WTC11 (cell line): ENCODE results near the gene COPZ2. TPM values are rescaled to one million over a fixed set of nuclear protein-coding genes. Genes with fewer than 3 reads are reported as not detected.

Experiments used
- ATAC-seq: fragments of 200-7000 bp; cut with Tn5 transposase; 2 replicates; pipeline ENCODE4 v1.10.0; 2021; ENCODE audit warnings: mild to moderate bottlenecking, moderate library complexity
- CTCF ChIA-PET: fragments of 300-600 bp; sonication (Branson Sonifier 250); formaldehyde crosslinking; loops from one replicate; lab custom pipeline; 2021; ENCODE audit warnings: antibody characterized with exemption; lab: Charles Lee
- POLR2A ChIA-PET: fragments of 350-600 bp; sonication (Branson Sonifier 250); formaldehyde crosslinking; loops from one replicate; lab custom pipeline; 2021; ENCODE audit warnings: antibody characterized with exemption; lab: Charles Lee
- DNase-seq: peaks from one replicate; pipeline ENCODE4 v3.0.0; 2021; ENCODE audit warnings: low spot score
- H3K27ac Mint-ChIP-seq: 2 replicates; pipeline ENCODE4 v1.8.0; 2021; ENCODE audit warnings: mixed read lengths
- H3K27me3 Mint-ChIP-seq: 2 replicates; pipeline ENCODE4 v1.8.0; 2021; ENCODE audit warnings: low read depth, mild to moderate bottlenecking, moderate library complexity, mixed read lengths
- H3K36me3 Mint-ChIP-seq: 2 replicates; pipeline ENCODE4 v1.8.0; 2021; ENCODE audit warnings: mixed read lengths
- H3K4me1 Mint-ChIP-seq: 2 replicates; pipeline ENCODE4 v1.8.0; 2022; ENCODE audit warnings: mixed read lengths
- H3K4me3 Mint-ChIP-seq: 2 replicates; pipeline ENCODE4 v1.8.0; 2021; ENCODE audit warnings: mild to moderate bottlenecking, moderate library complexity, mixed read lengths
- H3K9me3 Mint-ChIP-seq: 2 replicates; pipeline ENCODE4 v1.8.0; 2021; ENCODE audit warnings: mixed read lengths
- CBFB ChIP-seq: sonication (generic); formaldehyde crosslinking; IDR thresholded peaks from 2 replicates; pipeline ENCODE4 v1.8.1; 2022; ENCODE audit warnings: mild to moderate bottlenecking, low read depth, missing genetic modification reagents
- EMX1 ChIP-seq: fragments of 250-450 bp; sonication (Bioruptor Pico); IDR thresholded peaks from 2 replicates; pipeline ENCODE4 v1.8.0; 2021; ENCODE audit warnings: mild to moderate bottlenecking
- FOXK1 ChIP-seq: sonication (generic); formaldehyde crosslinking; IDR thresholded peaks from 2 replicates; pipeline ENCODE4 v1.8.0; 2022; ENCODE audit warnings: mild to moderate bottlenecking, moderate library complexity, missing genetic modification reagents
- JAZF1 ChIP-seq: fragments of 250-450 bp; sonication (Bioruptor Pico); IDR thresholded peaks from 2 replicates; pipeline ENCODE4 v1.9.0; 2021; ENCODE audit warnings: moderate library complexity, mild to moderate bottlenecking, inconsistent platforms
- NR2C2 ChIP-seq: sonication (generic); formaldehyde crosslinking; IDR thresholded peaks from 2 replicates; pipeline ENCODE4 v1.8.0; 2022; ENCODE audit warnings: mild to moderate bottlenecking, missing genetic modification reagents
- SP1 ChIP-seq: sonication (generic); formaldehyde crosslinking; conservative IDR thresholded peaks from 2 replicates; pipeline ENCODE4 v1.8.1; 2022; ENCODE audit warnings: missing genetic modification reagents
- ZNF121 ChIP-seq: sonication (generic); formaldehyde crosslinking; IDR thresholded peaks from 2 replicates; pipeline ENCODE4 v1.8.0; 2023; ENCODE audit warnings: missing genetic modification reagents
- ZNF396 ChIP-seq: fragments of 250-450 bp; sonication (Bioruptor Pico); IDR thresholded peaks from 2 replicates; pipeline ENCODE4 v1.8.0; 2021; ENCODE audit warnings: mild to moderate bottlenecking, moderate library complexity, borderline replicate concordance
- ZNF423 ChIP-seq: fragments of 250-450 bp; sonication (Bioruptor Pico); IDR thresholded peaks from 2 replicates; pipeline ENCODE4 v2.1.2; 2022; ENCODE audit warnings: mild to moderate bottlenecking, moderate library complexity
- total RNA-seq: library from RNA; stranded (reverse); gene quantifications from 3 replicates; pipeline ENCODE4 v1.2.3, GENCODE V29; 2021
- TF ChIP-seq, protein P1 (sequence below): sonication (generic); formaldehyde crosslinking; IDR thresholded peaks from 2 replicates; pipeline ENCODE4 v1.8.1; 2022; ENCODE audit warnings: low read depth, missing genetic modification reagents, borderline replicate concordance
- TF ChIP-seq, protein P2 (sequence below): fragments of 250-450 bp; sonication (Bioruptor Pico); IDR thresholded peaks from 2 replicates; pipeline ENCODE4 v1.9.0; 2021; ENCODE audit warnings: mild to moderate bottlenecking, borderline replicate concordance
- TF ChIP-seq, protein P3 (sequence below): sonication (generic); formaldehyde crosslinking; IDR thresholded peaks from 2 replicates; pipeline ENCODE4 v1.8.1; 2022; ENCODE audit warnings: mild to moderate bottlenecking, moderate library complexity, missing genetic modification reagents
- TF ChIP-seq, protein P4 (sequence below): sonication (generic); formaldehyde crosslinking; IDR thresholded peaks from 2 replicates; pipeline ENCODE4 v1.8.1; 2022; ENCODE audit warnings: missing genetic modification reagents, borderline replicate concordance
- TF ChIP-seq, protein P5 (sequence below): sonication (generic); formaldehyde crosslinking; conservative IDR thresholded peaks from 2 replicates; pipeline ENCODE4 v1.8.1; 2022; ENCODE audit warnings: mild to moderate bottlenecking, missing genetic modification reagents
- TF ChIP-seq, protein P6 (sequence below): sonication (generic); formaldehyde crosslinking; IDR thresholded peaks from 2 replicates; pipeline ENCODE4 v1.8.0; 2022; ENCODE audit warnings: mild to moderate bottlenecking, missing genetic modification reagents
- TF ChIP-seq, protein P7 (sequence below): fragments of 250-450 bp; sonication (Bioruptor Pico); IDR thresholded peaks from 2 replicates; pipeline ENCODE4 v1.9.0; 2021; ENCODE audit warnings: mild to moderate bottlenecking
- TF ChIP-seq, protein P8 (sequence below): sonication (generic); formaldehyde crosslinking; IDR thresholded peaks from 2 replicates; pipeline ENCODE4 v1.8.1; 2023; ENCODE audit warnings: mild to moderate bottlenecking, missing genetic modification reagents, moderate library complexity
- TF ChIP-seq, protein P9 (sequence below): sonication (generic); formaldehyde crosslinking; IDR thresholded peaks from 2 replicates; pipeline ENCODE4 v1.8.0; 2022; ENCODE audit warnings: missing genetic modification reagents
- TF ChIP-seq, protein P10 (sequence below): sonication (generic); formaldehyde crosslinking; IDR thresholded peaks from 2 replicates; pipeline ENCODE4 v1.8.1; 2023; ENCODE audit warnings: mild to moderate bottlenecking, missing genetic modification reagents

The COPZ2 gene
- total RNA-seq, 1 experiment from 2014 or later: 0.44 TPM

DNA sequence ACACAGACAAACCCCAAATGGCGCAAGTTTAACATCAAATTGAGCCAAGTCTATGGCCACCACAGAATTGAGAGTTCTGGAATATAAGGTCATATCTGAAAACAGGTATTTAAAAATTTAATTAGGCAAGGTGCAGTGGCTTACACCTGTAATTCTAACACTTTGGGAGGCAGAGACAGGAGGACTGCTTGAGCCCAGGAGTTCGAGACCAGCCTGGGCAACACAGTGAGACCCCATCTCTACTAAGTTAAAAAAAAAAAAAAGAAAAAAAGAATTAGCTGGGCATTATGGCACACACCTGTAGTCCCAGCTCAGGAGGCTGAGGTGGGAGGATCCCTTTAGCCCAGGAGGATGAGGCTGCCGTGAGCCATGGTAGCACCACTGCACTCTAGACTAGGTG, 29.6 kb upstream of the COPZ2 start:
- no peak for DNase-seq
- TF ChIP-seq ZNF396 (CRISPR knock-in tag): no peak
- peak; percentile 66; the same call in 1 of the 2 replicates for TF ChIP-seq ZNF121
- TF ChIP-seq, all 79 proteins: peak for 1
- POLR2A ChIA-PET: interaction anchor here (0.5 to 4.6 kb wide), 3 partner anchors 9 to 22 kb away, joined by 3 to 32 read pairs (median 5); no protein-coding TSS in a partner anchor
- no peak overlapping the region for H3K4me3 Mint-ChIP-seq
- no peak for ATAC-seq
- H3K4me1 Mint-ChIP-seq: peaks cover 6% of the 10 kb centered on the region
- no peaks in the 10 kb centered on the region for H3K27me3 Mint-ChIP-seq
- peaks cover 50% of the 10 kb centered on the region for H3K36me3 Mint-ChIP-seq
- no peak overlapping the region for H3K27ac Mint-ChIP-seq
- no peaks in the 10 kb centered on the region for H3K9me3 Mint-ChIP-seq
- CTCF ChIA-PET: interaction anchor here (0.6 to 6.6 kb wide), 11 partner anchors 12 to 224 kb away, joined by 3 to 66 read pairs (median 5); partner anchors contain the start of gene NFE2L1

DNA sequence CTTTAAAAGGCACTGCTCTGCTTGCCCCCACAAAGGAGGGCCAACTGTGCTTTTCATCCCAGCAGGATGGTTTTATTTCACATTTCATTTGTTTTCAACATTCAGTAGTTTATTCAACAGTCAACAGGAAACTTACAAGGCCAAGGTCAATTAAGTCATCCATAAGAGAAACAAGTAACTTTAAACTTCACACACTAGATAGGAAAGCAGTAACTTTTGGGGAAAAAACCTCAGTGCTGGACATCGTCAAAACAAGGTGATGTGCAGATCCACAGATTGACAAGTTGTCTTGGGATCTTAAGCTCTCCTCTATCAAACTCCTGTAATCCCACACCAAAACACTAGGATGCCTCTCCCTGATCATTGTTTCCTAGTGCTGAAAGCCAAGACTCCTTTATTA, 29.1 kb upstream of the COPZ2 start:
- H3K9me3 Mint-ChIP-seq: no peaks in the 10 kb centered on the region
- H3K27ac Mint-ChIP-seq: peak overlapping the region; percentile 64
- DNase-seq (no peak), ATAC-seq (no peak; the same call in 1 of the 2 replicates)
- CTCF ChIA-PET: interaction anchor here (0.6 to 6.6 kb wide), 8 partner anchors 12 to 69 kb away, joined by 3 to 66 read pairs (median 4); partner anchors contain the start of gene NFE2L1
- peaks cover 52% of the 10 kb centered on the region for H3K36me3 Mint-ChIP-seq
- POLR2A ChIA-PET: interaction anchor here (1.2 to 4.6 kb wide), 2 partner anchors 8 to 12 kb away, joined by 3 to 32 read pairs; no protein-coding TSS in a partner anchor
- H3K4me1 Mint-ChIP-seq: peaks cover 6% of the 10 kb centered on the region
- H3K4me3 Mint-ChIP-seq: no peak overlapping the region
- no peaks in the 10 kb centered on the region for H3K27me3 Mint-ChIP-seq
- TF ChIP-seq, protein P1, sequence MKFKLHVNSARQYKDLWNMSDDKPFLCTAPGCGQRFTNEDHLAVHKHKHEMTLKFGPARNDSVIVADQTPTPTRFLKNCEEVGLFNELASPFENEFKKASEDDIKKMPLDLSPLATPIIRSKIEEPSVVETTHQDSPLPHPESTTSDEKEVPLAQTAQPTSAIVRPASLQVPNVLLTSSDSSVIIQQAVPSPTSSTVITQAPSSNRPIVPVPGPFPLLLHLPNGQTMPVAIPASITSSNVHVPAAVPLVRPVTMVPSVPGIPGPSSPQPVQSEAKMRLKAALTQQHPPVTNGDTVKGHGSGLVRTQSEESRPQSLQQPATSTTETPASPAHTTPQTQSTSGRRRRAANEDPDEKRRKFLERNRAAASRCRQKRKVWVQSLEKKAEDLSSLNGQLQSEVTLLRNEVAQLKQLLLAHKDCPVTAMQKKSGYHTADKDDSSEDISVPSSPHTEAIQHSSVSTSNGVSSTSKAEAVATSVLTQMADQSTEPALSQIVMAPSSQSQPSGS (CRISPR knock-in tag): no peak
- TF ChIP-seq, protein P2, sequence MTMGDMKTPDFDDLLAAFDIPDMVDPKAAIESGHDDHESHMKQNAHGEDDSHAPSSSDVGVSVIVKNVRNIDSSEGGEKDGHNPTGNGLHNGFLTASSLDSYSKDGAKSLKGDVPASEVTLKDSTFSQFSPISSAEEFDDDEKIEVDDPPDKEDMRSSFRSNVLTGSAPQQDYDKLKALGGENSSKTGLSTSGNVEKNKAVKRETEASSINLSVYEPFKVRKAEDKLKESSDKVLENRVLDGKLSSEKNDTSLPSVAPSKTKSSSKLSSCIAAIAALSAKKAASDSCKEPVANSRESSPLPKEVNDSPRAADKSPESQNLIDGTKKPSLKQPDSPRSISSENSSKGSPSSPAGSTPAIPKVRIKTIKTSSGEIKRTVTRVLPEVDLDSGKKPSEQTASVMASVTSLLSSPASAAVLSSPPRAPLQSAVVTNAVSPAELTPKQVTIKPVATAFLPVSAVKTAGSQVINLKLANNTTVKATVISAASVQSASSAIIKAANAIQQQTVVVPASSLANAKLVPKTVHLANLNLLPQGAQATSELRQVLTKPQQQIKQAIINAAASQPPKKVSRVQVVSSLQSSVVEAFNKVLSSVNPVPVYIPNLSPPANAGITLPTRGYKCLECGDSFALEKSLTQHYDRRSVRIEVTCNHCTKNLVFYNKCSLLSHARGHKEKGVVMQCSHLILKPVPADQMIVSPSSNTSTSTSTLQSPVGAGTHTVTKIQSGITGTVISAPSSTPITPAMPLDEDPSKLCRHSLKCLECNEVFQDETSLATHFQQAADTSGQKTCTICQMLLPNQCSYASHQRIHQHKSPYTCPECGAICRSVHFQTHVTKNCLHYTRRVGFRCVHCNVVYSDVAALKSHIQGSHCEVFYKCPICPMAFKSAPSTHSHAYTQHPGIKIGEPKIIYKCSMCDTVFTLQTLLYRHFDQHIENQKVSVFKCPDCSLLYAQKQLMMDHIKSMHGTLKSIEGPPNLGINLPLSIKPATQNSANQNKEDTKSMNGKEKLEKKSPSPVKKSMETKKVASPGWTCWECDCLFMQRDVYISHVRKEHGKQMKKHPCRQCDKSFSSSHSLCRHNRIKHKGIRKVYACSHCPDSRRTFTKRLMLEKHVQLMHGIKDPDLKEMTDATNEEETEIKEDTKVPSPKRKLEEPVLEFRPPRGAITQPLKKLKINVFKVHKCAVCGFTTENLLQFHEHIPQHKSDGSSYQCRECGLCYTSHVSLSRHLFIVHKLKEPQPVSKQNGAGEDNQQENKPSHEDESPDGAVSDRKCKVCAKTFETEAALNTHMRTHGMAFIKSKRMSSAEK: no peak
- TF ChIP-seq, protein P3, sequence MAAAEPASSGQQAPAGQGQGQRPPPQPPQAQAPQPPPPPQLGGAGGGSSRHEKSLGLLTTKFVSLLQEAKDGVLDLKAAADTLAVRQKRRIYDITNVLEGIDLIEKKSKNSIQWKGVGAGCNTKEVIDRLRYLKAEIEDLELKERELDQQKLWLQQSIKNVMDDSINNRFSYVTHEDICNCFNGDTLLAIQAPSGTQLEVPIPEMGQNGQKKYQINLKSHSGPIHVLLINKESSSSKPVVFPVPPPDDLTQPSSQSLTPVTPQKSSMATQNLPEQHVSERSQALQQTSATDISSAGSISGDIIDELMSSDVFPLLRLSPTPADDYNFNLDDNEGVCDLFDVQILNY (CRISPR knock-in tag): no peak
- TF ChIP-seq, protein P4, sequence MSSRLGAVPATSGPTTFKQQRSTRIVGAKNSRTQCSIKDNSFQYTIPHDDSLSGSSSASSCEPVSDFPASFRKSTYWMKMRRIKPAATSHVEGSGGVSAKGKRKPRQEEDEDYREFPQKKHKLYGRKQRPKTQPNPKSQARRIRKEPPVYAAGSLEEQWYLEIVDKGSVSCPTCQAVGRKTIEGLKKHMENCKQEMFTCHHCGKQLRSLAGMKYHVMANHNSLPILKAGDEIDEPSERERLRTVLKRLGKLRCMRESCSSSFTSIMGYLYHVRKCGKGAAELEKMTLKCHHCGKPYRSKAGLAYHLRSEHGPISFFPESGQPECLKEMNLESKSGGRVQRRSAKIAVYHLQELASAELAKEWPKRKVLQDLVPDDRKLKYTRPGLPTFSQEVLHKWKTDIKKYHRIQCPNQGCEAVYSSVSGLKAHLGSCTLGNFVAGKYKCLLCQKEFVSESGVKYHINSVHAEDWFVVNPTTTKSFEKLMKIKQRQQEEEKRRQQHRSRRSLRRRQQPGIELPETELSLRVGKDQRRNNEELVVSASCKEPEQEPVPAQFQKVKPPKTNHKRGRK (CRISPR knock-in tag): no peak
- TF ChIP-seq, protein P5, sequence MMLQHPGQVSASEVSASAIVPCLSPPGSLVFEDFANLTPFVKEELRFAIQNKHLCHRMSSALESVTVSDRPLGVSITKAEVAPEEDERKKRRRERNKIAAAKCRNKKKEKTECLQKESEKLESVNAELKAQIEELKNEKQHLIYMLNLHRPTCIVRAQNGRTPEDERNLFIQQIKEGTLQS (CRISPR knock-in tag): no peak
- TF ChIP-seq EMX1 (no peak), NR2C2 (CRISPR knock-in tag) (no peak), FOXK1 (CRISPR knock-in tag) (no peak), JAZF1 (CRISPR knock-in tag) (no peak), CBFB (CRISPR knock-in tag) (no peak), ZNF423 (CRISPR knock-in tag) (no peak), SP1 (CRISPR knock-in tag) (no peak)
- TF ChIP-seq, protein P6, sequence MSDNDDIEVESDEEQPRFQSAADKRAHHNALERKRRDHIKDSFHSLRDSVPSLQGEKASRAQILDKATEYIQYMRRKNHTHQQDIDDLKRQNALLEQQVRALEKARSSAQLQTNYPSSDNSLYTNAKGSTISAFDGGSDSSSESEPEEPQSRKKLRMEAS (CRISPR knock-in tag): no peak
- TF ChIP-seq, protein P7, sequence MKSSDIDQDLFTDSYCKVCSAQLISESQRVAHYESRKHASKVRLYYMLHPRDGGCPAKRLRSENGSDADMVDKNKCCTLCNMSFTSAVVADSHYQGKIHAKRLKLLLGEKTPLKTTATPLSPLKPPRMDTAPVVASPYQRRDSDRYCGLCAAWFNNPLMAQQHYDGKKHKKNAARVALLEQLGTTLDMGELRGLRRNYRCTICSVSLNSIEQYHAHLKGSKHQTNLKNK (CRISPR knock-in tag): no peak
- TF ChIP-seq, protein P8, sequence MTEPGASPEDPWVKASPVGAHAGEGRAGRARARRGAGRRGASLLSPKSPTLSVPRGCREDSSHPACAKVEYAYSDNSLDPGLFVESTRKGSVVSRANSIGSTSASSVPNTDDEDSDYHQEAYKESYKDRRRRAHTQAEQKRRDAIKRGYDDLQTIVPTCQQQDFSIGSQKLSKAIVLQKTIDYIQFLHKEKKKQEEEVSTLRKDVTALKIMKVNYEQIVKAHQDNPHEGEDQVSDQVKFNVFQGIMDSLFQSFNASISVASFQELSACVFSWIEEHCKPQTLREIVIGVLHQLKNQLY: no peak
- TF ChIP-seq, protein P9, sequence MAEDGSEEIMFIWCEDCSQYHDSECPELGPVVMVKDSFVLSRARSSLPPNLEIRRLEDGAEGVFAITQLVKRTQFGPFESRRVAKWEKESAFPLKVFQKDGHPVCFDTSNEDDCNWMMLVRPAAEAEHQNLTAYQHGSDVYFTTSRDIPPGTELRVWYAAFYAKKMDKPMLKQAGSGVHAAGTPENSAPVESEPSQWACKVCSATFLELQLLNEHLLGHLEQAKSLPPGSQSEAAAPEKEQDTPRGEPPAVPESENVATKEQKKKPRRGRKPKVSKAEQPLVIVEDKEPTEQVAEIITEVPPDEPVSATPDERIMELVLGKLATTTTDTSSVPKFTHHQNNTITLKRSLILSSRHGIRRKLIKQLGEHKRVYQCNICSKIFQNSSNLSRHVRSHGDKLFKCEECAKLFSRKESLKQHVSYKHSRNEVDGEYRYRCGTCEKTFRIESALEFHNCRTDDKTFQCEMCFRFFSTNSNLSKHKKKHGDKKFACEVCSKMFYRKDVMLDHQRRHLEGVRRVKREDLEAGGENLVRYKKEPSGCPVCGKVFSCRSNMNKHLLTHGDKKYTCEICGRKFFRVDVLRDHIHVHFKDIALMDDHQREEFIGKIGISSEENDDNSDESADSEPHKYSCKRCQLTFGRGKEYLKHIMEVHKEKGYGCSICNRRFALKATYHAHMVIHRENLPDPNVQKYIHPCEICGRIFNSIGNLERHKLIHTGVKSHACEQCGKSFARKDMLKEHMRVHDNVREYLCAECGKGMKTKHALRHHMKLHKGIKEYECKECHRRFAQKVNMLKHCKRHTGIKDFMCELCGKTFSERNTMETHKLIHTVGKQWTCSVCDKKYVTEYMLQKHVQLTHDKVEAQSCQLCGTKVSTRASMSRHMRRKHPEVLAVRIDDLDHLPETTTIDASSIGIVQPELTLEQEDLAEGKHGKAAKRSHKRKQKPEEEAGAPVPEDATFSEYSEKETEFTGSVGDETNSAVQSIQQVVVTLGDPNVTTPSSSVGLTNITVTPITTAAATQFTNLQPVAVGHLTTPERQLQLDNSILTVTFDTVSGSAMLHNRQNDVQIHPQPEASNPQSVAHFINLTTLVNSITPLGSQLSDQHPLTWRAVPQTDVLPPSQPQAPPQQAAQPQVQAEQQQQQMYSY (CRISPR knock-in tag): no peak
- TF ChIP-seq, protein P10, sequence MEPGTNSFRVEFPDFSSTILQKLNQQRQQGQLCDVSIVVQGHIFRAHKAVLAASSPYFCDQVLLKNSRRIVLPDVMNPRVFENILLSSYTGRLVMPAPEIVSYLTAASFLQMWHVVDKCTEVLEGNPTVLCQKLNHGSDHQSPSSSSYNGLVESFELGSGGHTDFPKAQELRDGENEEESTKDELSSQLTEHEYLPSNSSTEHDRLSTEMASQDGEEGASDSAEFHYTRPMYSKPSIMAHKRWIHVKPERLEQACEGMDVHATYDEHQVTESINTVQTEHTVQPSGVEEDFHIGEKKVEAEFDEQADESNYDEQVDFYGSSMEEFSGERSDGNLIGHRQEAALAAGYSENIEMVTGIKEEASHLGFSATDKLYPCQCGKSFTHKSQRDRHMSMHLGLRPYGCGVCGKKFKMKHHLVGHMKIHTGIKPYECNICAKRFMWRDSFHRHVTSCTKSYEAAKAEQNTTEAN (CRISPR knock-in tag): no peak
